HG02642 (cell line): ENCODE measurements around the gene SETD5.

Source experiments
- ATAC-seq: cut with Tn5 transposase; IDR thresholded peaks from one replicate; pipeline ENCODE4 v1.9.1; 2021; ENCODE audit warnings: mild to moderate bottlenecking; ENCODE audit not compliant: unreplicated experiment, poor library complexity

The SETD5 gene

DNA sequence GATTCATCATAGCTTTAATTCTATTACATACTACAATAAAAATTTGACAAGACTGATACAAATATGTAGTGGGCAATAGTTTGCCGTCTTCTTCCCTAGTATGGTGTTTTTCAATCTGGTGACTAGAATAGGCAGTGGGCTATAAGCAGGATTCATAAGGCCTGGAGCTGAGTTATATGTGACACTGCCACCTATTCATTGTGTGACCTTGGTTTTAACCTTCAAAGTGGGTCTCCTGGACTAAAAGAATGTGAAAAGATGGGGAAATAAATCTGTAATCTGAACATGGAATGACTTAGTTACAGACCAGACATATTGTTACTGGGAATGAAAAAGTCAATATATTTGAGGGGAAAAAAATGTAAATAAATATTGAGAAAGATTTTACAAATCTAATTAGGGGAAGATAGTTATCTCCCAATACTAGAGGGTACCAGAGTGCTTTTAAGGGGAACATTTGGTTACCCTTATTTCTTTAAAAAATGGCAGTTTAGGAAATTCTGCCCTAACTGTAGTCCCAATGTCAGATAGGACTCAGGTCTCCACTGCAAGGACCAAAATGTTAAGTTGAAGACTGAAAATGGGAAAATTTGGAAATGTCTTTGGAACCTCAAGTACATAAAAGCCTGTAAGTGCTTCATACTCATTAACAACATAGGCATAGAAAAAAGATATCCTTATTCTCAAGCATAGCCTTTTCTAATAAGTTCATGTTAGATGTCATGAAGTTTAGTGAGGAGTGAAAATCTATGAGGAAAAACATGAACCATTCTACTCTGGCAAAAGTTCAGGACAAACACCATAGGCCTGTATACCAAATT is 10.7 kb upstream of the SETD5 start:
- ATAC-seq, result no peak

DNA sequence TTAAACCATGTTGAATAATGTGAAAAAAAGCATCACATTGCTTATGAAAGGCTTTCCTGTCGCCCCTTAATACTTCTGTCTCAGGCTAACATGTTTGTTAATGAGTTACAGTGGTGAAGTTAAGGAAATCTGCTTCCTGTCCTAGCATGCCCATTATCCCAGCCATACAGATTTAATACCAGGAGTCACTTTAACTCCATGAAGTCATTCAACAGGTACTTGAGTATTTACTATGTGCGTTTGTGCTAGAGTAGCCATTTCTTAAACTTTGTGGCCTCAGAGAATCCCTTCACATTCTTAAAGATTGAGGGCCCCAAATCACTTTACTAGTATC is 10.1 kb upstream of the SETD5 start:
- no peak for ATAC-seq

DNA sequence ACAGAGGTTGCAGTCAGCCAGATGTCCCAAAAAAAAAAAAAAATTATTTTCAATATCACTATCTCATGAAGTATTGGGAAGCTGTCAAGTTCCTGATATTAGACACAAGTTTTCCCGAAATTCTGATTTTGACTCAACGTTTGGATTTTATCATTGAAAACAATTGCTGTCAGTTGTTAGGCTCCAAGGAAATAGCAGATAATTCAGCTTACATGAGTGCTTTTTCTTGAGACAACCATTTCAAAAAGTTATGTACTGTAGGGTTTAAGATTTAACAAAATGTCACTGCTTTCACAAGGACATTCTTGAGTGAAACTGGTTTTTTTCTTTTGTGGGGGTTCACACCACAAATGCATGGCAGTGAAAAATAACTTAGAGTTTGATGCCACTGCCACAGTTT is 9.3 kb upstream of the SETD5 start:
- no peak for ATAC-seq

DNA sequence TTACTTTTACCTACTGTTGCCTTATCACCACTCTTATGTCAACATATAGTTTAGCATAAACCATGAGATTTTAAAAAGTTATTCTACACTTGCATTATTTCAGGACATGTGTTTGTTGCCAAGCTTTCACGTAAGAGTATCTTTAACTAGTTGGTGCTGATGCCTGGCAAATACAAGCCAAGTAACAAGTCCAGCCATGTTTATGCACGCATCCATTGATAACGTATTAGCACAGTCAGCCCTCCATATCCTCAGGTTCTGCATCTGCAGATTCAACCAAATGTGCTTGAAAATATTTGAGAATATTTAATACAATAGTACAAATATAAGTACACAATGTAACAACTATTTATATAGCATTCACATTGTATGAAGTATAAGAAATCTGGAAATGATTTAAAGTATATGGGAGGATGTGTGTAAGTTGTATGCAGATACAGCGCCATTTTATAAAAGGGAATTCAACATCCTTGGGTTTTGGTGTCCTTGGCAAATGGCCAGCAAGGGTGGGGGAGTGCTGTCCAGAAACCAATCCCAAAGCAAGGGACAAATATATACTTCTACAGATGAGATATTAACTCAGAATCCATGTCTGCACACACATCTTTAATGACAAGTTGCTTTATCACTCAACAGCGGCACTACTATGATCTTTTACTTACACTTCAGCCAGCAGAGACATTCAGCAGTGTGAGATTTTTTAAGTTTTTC is 8.7 kb upstream of the SETD5 start:
- ATAC-seq, result no peak

DNA sequence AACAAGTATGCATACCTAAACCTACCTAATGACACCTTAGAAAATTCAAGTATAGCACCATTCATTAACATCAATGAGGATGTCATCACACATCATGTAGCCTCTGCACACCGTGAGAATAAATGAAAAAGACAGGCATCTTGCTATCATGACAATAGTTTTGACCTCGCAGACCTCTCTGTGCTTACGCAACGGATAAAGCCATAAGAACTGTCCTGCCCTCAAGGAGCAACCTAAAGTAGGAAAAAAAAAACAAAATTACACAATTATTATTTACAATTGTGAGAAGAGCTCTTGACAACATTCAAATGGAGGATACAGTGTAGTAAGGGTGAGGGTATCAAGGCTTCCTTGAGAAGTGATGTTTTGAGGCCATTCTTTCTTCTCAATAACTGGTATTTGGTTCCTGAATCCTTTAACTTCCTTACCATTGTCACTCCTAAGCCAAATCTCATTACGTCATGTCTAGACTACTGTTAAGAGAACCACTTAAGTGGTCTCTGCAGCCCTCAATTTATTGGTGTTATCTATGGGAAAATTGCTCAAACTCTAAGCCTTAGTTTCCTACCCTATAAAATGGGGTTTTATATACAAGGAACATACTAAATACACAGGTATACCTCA is 7.0 kb upstream of the SETD5 start:
- no peak for ATAC-seq

DNA sequence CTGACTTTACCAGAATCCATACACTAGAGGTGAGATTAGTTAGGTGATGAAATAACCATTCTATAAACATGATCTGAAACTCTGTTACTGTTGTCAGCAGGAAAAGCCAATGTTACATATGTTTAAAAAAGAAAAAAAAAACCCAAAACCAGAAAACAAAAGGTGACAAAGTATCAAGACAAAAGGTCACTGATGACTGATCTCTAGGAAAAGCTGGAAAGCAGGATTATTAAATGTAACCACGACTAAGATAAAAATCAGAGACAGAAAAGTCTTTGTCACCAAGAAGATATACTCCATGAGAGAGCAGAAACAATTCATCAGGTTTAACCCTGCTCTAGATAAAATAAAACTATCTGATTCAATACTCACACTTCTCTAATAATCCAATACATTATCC is 5.4 kb upstream of the SETD5 start:
- no peak for ATAC-seq

DNA sequence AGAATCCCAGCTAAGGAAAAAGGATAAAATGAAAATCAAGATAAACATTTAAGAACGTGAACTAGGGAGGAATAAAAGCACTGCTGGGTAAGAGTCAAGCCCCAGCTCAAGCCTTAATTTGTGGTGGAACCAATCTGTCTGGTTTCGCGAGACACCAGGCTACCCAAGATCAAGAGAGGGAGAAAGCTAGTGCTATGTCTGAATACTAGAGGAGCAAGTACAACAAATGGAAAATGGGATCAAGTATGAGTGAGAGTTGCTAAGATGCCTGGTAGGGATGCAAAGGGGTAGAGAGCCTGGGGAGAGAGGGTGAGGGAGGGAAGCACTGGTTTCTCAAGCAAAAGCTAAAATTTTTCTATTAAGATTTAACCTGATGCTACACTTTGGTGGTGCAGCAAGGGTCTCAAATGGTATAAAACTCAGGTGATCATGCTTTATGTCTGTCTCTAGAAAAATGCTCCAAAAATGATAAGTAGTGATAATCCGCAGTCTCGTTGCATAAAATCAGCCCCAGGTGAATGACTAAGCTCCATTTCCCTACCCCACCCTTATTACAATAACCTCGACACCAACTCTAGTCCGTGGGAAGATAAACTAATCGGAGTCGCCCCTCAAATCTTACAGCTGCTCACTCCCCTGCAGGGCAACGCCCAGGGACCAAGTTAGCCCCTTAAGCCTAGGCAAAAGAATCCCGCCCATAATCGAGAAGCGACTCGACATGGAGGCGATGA is 1.7 kb upstream of the SETD5 start:
- ATAC-seq, result no peak

DNA sequence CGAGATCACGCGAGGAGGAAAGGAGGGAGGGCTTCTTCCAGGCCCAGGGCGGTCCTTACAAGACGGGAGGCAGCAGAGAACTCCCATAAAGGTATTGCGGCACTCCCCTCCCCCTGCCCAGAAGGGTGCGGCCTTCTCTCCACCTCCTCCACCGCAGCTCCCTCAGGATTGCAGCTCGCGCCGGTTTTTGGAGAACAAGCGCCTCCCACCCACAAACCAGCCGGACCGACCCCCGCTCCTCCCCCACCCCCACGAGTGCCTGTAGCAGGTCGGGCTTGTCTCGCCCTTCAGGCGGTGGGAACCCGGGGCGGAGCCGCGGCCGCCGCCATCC is 1.1 kb upstream of the SETD5 start:
- ATAC-seq, result peak; percentile 29

DNA sequence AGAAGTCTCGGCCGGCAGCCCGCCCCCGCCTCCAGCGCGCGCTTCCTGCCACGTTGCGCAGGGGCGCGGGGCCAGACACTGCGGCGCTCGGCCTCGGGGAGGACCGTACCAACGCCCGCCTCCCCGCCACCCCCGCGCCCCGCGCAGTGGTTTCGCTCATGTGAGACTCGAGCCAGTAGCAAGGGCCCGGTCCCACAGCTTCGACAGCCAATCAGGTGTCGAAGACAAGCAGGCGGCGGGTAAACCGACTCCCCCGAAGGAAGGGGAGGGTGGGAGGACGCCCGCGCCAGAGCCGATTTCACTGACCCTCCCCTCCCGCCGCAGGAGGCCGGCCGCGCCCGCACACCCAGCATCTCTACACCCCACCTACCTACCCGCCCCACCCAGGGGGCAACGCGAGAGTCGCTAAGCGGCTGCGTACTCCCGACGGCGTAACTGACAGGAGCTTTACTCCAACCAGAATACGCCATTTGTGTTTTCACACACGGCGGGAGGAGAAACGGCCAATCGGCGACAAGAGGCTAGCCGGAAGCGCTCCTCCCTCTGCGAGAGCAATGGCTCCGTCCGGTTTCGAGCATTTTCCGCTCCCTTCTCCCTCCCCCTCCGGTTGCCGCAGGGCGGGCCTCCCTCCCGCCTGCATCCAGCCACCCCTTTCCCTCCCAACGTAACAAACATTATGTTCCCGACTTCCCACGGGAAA is 633 bp upstream of the SETD5 start:
- peak; percentile 75 for ATAC-seq

DNA sequence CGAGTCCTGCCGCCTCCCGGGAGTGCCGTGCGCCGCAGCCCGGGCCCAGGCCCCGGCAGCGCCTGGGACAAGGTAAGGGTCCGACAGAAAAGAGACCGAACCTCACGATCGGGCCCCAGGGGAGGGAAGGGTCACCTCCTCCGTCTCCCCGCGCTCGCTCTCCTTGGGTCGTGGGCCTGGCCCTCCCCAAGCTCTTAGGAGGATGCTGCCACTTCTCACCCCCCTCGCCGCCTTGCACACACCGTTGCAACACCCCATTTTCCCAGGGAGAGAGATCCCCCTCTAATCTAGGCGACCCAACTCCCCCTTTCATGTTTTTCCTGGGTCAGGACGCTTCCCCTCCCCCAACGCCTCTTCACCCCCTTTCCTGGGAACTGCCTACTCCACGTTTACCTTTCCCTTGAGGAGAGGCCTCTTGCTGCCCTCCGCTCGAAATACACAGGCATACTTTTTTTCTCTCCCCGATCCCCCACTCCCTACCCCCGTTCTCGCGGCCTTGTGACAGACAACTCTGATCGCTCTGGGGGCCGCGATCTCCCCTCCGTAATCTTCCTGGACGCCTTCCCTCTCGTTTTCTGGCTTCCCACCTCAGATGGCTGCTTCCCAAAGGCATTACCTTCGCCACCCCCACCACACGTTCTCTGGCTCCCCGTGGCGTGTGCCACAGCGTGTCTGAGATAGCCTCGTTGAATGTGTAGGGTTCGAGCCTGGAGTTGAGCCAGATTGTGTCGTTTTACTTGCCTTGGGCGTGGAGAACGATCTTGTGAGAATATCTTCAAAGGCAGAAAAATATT is 688 bp downstream of the SETD5 start:
- no peak for ATAC-seq

DNA sequence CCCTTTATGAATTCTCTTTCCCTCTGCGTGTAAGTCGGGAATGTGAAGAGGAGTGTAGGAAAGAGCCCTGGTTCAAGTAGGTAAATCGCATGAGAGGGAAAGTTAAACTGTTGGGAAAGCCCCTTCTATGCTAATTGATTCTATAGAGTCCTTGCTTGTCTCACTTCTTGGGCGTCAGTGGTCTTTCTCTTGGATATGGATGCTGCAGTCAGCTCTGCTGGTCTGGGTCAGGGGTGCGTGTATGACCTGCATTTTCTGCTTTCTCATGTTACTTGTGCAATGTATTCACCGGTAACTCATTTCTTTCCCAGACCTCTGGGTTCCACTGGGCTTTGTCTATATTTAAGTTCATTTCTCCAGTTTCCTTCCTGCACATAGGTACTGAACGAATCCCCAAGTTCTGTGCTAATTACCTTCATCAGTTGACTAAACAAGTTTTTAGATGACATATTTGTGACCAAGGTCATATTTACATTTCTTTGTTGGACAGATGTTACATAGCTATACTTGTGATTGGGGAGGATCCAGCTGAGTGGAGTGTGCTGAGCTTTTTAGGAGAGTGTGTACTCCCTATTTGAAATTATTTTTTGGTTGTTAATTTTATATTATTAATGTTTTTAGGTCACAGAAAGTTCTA is 1.4 kb downstream of the SETD5 start:
- ATAC-seq, result no peak

DNA sequence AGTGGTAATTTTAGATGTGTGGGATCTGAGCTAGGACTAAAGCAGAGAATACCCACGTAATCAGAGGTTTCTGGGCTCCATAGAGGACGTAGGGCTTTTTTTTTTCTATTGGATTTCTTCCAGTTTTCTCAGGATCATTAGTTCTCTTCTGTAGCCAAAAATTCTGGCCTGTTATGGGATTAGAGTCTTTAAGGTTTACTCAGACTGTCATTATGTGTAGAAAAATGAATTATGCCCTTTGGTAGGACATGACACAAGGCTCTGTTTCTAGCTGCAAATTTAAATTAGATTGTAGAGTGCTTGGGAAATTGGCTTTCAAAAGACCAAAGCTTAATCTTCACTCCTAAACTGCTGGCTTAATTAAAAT is 1.9 kb downstream of the SETD5 start:
- ATAC-seq, result no peak

DNA sequence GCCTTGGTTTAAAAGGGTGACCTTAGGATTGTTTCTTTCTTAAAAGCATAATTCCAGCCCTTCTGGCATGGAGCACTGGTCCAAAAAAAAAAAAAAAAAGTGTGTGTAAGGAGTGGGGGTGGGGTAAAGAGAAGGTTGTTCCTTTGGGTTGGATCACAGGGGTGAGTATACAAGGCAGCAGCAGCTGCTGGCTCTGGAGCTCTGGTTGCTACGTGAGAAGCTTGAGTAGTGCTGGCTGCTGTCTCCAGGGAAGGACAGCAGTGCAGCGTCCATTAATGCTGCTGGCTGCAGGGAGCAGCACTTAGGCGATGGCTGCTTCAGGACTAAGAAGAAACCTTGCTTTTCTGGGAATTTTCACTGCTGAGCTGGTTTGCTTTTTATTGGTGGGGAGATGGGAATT is 2.3 kb downstream of the SETD5 start:
- ATAC-seq, result no peak

DNA sequence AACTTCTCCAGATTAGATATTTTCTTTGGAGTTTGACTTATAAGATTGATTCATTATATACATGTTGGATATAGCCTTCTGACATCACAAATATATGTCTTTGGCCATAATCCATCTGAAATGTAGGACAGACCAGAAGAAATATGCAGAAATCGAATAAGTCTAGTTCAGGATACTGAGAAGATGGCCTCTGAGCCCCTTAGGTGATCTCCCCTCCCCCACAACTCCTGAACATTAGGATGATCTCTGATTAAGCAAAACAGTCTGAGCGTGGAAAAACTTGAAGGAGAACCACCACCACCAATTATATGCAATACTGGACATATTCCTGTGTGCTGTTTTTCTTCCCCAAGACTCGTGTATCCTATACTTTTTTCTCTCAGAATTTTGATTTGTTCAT is 3.2 kb downstream of the SETD5 start:
- no peak for ATAC-seq

DNA sequence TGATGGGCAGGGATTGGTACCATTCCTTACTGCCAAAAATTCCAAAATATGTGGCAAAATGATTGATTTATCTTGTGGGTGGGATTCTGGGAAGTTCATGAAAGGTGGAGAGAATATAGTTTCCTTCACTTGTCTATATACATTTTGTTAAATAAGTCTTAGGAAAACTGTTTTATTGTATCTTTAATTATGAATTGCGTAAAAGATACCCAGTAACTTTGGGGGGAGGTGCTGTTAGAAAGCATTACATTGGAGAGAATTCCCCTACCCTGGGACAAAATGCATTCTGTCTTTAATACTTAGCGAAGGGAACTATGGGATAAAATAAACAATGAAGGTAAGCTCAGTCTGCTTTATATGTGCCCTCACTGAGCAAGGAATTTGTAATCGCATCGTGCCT is 4.6 kb downstream of the SETD5 start:
- no peak for ATAC-seq

DNA sequence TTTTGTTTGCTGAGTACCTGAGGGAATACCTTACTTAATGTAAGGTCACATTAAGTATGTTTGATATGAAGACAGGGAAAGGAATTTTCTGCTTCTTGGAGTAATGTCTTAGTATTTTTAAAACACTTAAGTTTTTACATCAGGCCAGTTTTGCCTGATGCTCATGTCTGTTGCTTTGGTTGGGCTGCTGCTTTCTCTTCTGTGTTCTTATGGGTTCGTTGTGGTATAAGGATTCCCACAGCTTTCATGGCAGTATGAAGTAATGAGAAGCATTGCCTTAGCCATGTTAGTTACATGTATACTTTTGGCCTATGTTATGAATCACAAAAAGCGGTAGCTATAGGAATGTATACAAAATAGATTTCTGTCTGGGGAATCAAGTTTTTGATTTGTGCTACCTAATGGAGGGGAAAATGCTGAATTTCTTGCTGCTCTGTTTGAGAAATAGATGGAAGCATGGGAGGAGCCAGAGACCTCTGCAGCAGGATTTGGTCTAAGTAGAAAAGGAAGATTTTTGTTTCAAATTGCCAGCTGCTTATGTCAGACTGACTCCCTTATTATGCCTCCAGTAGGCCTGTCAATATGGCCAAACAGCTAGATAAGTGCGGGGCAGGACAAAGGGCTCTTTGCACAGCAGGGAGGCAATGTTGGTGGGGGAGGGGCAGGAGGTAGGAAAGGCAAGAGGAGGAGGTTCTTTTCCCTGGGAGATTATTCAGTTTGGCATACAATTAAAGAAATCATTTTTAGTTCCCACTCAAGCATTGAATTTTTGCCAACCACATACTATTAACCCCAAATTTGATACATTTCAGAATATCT is 5.2 kb downstream of the SETD5 start:
- ATAC-seq, result no peak

DNA sequence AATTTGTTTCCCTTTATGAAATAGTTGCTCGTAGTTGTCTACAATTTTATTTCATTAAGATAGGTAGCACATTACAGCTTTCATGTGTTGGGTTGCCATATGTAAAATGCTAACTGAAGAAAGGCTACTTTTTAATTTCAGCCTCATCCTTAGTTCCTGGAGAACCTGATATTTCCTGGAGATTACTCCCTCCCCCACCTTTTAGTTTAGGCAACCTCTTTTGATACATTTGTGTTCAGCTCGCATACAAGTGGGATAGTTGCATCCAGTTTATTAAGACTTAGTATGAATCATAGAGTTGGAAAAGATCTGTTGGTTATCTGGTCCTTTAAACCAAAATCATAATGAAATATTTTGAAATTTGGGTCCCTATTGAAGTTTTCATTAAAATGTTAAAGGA is 6.0 kb downstream of the SETD5 start:
- ATAC-seq, result no peak

DNA sequence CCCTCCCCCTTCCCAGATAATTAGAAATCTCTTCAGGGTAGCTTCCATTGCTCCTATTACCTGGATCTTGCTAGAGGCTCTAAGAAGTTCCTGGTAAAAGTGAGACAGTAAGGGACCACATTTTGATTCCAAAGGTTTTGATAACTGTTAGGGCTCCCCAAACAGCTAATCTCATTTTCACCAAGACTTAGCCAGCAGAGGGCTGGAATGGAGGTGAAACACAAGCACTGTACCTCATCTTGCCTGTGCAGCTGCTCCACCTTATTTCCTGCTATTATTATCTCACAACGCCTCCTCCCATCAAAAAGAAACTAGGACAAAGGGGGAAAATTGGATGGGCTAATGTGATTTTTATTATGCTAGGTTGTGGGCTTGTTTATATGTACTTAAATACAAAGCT is 7.3 kb downstream of the SETD5 start:
- ATAC-seq, result no peak

DNA sequence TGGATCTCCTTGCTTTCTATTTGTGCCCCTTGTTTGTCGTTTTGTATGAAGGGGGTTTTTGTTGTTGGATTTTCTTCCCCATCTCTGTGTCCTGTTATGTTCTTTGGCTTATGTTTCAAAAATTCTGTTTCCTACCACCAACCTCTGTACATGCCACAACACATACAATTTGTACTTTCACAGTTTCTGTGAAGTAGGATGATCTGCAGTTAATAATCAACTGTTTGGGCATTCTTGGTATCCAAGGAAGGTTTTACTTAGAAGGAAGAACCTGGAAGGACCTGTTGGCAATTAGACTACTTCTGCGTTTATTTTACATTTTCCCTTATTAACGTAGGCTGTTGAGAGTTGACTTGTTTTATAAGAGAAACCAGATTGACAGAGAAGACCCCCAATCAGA is 8.3 kb downstream of the SETD5 start:
- no peak for ATAC-seq
